SK-N-SH (cell line): Measurements from ENCODE around the gene YJEFN3. TPM values are rescaled to one million over a fixed set of nuclear protein-coding genes. Genes with fewer than 3 reads are reported as not detected.

Experiments used
- CTCF ChIA-PET: fragments of 300-600, 350-600 bp; formaldehyde crosslinking; extraction: SDS; loops from one replicate; lab custom pipeline; 2021; lab: Yijun Ruan, JAX
- POLR2A ChIA-PET: fragments of 350-600 bp; sonication (Branson Sonifier 250); formaldehyde crosslinking; extraction: SDS; loops from one replicate; lab custom pipeline; 2020; ENCODE audit warnings: antibody characterized with exemption, inconsistent platforms; lab: Yijun Ruan, JAX
- DNase-seq: peaks from one replicate; pipeline ENCODE4 v3.0.0; 2012
- H2AFZ ChIP-seq: fragments of 200-600 bp; sonication (generic); 2 replicates; pipeline ENCODE4 v1.8.1; 2016; ENCODE audit warnings: antibody characterized with exemption, mild to moderate bottlenecking, low read depth
- H3F3A ChIP-seq: fragments of 200-600 bp; sonication (generic); replicated peaks from 2 replicates; pipeline ENCODE3; 2016; ENCODE audit warnings: antibody characterized with exemption, mild to moderate bottlenecking; ENCODE audit not compliant: insufficient read depth
- H3K27ac ChIP-seq, 2 experiments: fragments of 200-500 bp in 1 of 2; fragments of 200-600 bp in 1 of 2; sonication (Bioruptor generic) in 1 of 2; sonication (generic), shearing (Covaris generic) in 1 of 2; 2 replicates each; pipeline versions ENCODE4 v1.5.1 to v1.6.1; 2014 to 2016; ENCODE audit warnings: low read depth in 2 of 2, inconsistent platforms in 1 of 2, low read length in 1 of 2, mild to moderate bottlenecking in 1 of 2, mixed read lengths in 1 of 2
- H3K27me3 ChIP-seq: fragments of 200-600 bp; sonication (generic), shearing (Covaris generic); 2 replicates; pipeline ENCODE4 v1.6.1; 2016; ENCODE audit warnings: mixed run types; ENCODE audit not compliant: insufficient read depth
- H3K36me3 ChIP-seq, 2 experiments: fragments of 200-500 bp in 1 of 2; fragments of 200-600 bp in 1 of 2; sonication (Bioruptor generic) in 1 of 2; sonication (generic) in 1 of 2; replicated peaks in 1 of 2; 2 replicates each; pipeline versions ENCODE3 to v1.5.1; 2014 to 2016; ENCODE audit warnings: low read length in 1 of 2, mild to moderate bottlenecking in 1 of 2; ENCODE audit not compliant: insufficient read depth in 2 of 2, control insufficient read depth in 1 of 2
- H3K4me1 ChIP-seq, 2 experiments: fragments of 200-500 bp in 1 of 2; fragments of 200-600 bp in 1 of 2; sonication (Bioruptor generic) in 1 of 2; sonication (generic), shearing (Covaris generic) in 1 of 2; 2 replicates each; pipeline versions ENCODE4 v1.5.1 to v1.6.1; 2014 to 2016; ENCODE audit warnings: low read depth in 1 of 2, low read length in 1 of 2, mixed run types in 1 of 2; ENCODE audit not compliant: insufficient read depth in 2 of 2, control insufficient read depth in 1 of 2
- H3K4me2 ChIP-seq: fragments of 200-600 bp; sonication (generic), shearing (Covaris generic); 2 replicates; pipeline ENCODE4 v1.6.1; 2017; ENCODE audit warnings: mixed run types
- H3K4me3 ChIP-seq, 2 experiments: fragments of 200-500 bp in 1 of 2; fragments of 200-600 bp in 1 of 2; sonication (Bioruptor generic) in 1 of 2; sonication (generic), shearing (Covaris generic) in 1 of 2; 2 replicates each; pipeline versions ENCODE4 v1.5.1 to v1.8.1; 2014 to 2016; ENCODE audit warnings: low read depth in 2 of 2, inconsistent platforms in 1 of 2, low read length in 1 of 2, mild to moderate bottlenecking in 1 of 2, mixed read lengths in 1 of 2, moderate library complexity in 1 of 2
- H3K79me2 ChIP-seq: fragments of 200-600 bp; sonication (generic); 2 replicates; pipeline ENCODE4 v1.8.1; 2017; ENCODE audit warnings: mild to moderate bottlenecking; ENCODE audit not compliant: insufficient read depth
- H3K9ac ChIP-seq: fragments of 200-600 bp; sonication (generic); 2 replicates; pipeline ENCODE4 v1.6.1; 2017; ENCODE audit warnings: mixed run types
- H3K9me2 ChIP-seq: fragments of 200-600 bp; sonication (generic); 2 replicates; pipeline ENCODE4 v1.6.1; 2017; ENCODE audit warnings: mixed run types
- H3K9me3 ChIP-seq: fragments of 200-600 bp; sonication (generic); 2 replicates; pipeline ENCODE4 v1.6.1; 2017; ENCODE audit warnings: mixed run types, mild to moderate bottlenecking, moderate library complexity
- H4K20me1 ChIP-seq: fragments of 200-600 bp; sonication (generic); 2 replicates; pipeline ENCODE4 v1.6.1; 2017; ENCODE audit warnings: mild to moderate bottlenecking, mixed run types; ENCODE audit not compliant: insufficient read depth
- CHD2 ChIP-seq: fragments of 150-350 bp; IDR thresholded peaks from 2 replicates; pipeline ENCODE4 v1.6.1; 2018; ENCODE audit warnings: low read length; ENCODE audit not compliant: partially characterized antibody
- ELF1 ChIP-seq: IDR thresholded peaks from 2 replicates; pipeline ENCODE4 v1.4.0; 2012
- EP300 ChIP-seq, 2 experiments: IDR thresholded peaks; 2 replicates each; pipeline versions ENCODE4 v1.4.0 to v1.6.1; 2012; ENCODE audit warnings: borderline replicate concordance in 1 of 2, low read depth in 1 of 2, low read length in 1 of 2
- FOSL2 ChIP-seq: IDR thresholded peaks from 2 replicates; pipeline ENCODE4 v1.4.0; 2012; ENCODE audit warnings: low read depth, mild to moderate bottlenecking, moderate library complexity, borderline replicate concordance
- FOXM1 ChIP-seq: IDR thresholded peaks from 2 replicates; pipeline ENCODE4 v1.4.0; 2012; ENCODE audit warnings: low read depth, mild to moderate bottlenecking
- GABPA ChIP-seq: IDR thresholded peaks from 2 replicates; pipeline ENCODE4 v1.4.0; 2012; ENCODE audit warnings: low read depth, mild to moderate bottlenecking
- NRF1 ChIP-seq: IDR thresholded peaks from 2 replicates; pipeline ENCODE4 v1.6.1; 2012; ENCODE audit warnings: low read depth, mild to moderate bottlenecking, low read length
- POLR2AphosphoS5 ChIP-seq: IDR thresholded peaks from 2 replicates; pipeline ENCODE4 v1.6.1; 2012; ENCODE audit warnings: low read depth, low read length
- RAD21 ChIP-seq: IDR thresholded peaks from 2 replicates; pipeline ENCODE4 v1.6.1; 2012; ENCODE audit warnings: mild to moderate bottlenecking, low read length
- RCOR1 ChIP-seq: fragments of 150-350 bp; IDR thresholded peaks from 2 replicates; pipeline ENCODE4 v1.6.1; 2017; ENCODE audit warnings: antibody characterized with exemption, low read length
- SMC3 ChIP-seq: IDR thresholded peaks from 2 replicates; pipeline ENCODE4 v1.6.1; 2012; ENCODE audit warnings: low read depth, low read length, improper control_type of control experiment
- WGBS: methylation state at CpG from one replicate; pipeline ENCODE4 v1.1.6; 2017; ENCODE audit warnings: low lambda C conversion rate; 5-methylcytosine and 5-hydroxymethylcytosine counted together
- polyA plus RNA-seq, 3 experiments: library from polyadenylated mRNA; depleted of rRNA; stranded (reverse); fragments of >200 nt; gene quantifications; 2 replicates each; pipeline ENCODE4 v1.2.3, GENCODE V29; 2012
- TF ChIP-seq, protein P1 (sequence below): fragments of 200-600 bp; sonication (generic); IDR thresholded peaks from 2 replicates; pipeline ENCODE4 v1.6.1; 2017; ENCODE audit warnings: antibody characterized with exemption, mild to moderate bottlenecking, moderate library complexity
- TF ChIP-seq, protein P2 (sequence below): fragments of 150-350 bp; IDR thresholded peaks from 2 replicates; pipeline ENCODE4 v1.6.1; 2017; ENCODE audit warnings: antibody characterized with exemption, low read length, low read depth, borderline replicate concordance
- TF ChIP-seq, protein P3 (sequence below): IDR thresholded peaks from 2 replicates; pipeline ENCODE4 v1.6.1; 2012; ENCODE audit warnings: mild to moderate bottlenecking, low read depth, low read length, moderate library complexity

YJEFN3 gene
- polyA plus RNA-seq, 1 of the 3 experiments (the other 2 are of a cell fraction), result 7.2 TPM

DNA sequence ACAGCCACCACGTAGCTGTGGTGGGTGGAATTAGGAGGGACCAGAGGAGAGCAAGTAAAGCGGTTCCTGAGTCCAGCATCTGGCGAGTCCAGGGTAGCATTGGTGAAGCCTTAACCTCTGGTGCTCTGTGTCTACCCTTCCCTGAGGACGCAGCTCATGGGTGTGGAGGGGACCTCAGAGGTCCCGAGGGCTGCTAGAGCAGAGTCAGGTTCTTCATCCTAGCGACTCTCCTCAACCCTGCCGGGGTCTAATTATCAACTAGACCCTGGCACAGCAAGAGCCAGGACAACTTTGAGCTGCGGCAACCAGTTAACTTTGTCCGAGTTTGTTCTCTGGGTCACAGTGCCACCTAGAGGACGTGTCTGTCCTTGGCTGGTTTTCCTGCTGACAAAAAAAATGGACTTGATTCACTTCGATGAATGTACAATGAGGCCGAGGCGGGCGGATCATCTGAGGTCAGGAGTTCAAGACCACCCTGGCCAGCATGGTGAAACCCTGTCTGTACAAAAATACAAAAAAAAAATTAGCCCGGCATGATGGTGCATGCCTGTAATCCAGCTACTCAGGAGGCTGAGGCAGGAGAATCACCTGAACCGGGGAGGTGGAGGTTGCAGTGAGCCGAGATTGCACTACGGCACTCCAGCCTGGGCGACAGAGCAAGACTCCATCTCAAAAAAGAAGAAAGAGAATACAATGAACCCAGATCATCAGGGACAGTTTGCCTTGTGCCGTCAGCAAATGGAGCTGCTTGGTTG, 38.3 kb upstream of the YJEFN3 start:
- H3F3A ChIP-seq, result peaks cover 21% of the 10 kb centered on the region
- H3K79me2 ChIP-seq, result peaks cover 42% of the 10 kb centered on the region
- H3K27me3 ChIP-seq, result no peaks in the 10 kb centered on the region
- DNase-seq, result peak; percentile 83
- CTCF ChIA-PET, result interaction anchor here (0.6 to 9.7 kb wide), 53 partner anchors 9 to 345 kb away, joined by 3 to 172 read pairs (median 6); partner anchors contain the start of genes GATAD2A, GMIP, MAU2 and NDUFA13
- H3K9ac ChIP-seq, result 0 out of 2 replicates have a peak overlapping the region, but pooled peaks have one; percentile 33
- peak overlapping the region; percentile 58 for H3K4me2 ChIP-seq
- H4K20me1 ChIP-seq, result no peaks in the 10 kb centered on the region
- H3K4me3 ChIP-seq, result no peak overlapping the region
- H3K27ac ChIP-seq, result peak overlapping the region; percentile 86 to 89
- no peak overlapping the region for H2AFZ ChIP-seq
- H3K4me1 ChIP-seq, result peaks cover 24 to 44% of the 10 kb centered on the region in 2 experiments
- WGBS, result 36% methylated on average over 17 of the region's 20 CpGs
- peaks cover 4 to 21% of the 10 kb centered on the region in 2 experiments for H3K36me3 ChIP-seq
- TF ChIP-seq RAD21, result peak; percentile 90
- TF ChIP-seq, protein P1, sequence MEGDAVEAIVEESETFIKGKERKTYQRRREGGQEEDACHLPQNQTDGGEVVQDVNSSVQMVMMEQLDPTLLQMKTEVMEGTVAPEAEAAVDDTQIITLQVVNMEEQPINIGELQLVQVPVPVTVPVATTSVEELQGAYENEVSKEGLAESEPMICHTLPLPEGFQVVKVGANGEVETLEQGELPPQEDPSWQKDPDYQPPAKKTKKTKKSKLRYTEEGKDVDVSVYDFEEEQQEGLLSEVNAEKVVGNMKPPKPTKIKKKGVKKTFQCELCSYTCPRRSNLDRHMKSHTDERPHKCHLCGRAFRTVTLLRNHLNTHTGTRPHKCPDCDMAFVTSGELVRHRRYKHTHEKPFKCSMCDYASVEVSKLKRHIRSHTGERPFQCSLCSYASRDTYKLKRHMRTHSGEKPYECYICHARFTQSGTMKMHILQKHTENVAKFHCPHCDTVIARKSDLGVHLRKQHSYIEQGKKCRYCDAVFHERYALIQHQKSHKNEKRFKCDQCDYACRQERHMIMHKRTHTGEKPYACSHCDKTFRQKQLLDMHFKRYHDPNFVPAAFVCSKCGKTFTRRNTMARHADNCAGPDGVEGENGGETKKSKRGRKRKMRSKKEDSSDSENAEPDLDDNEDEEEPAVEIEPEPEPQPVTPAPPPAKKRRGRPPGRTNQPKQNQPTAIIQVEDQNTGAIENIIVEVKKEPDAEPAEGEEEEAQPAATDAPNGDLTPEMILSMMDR, result peak; percentile 86
- TF ChIP-seq NRF1, result no peak
- no peak for TF ChIP-seq FOSL2
- TF ChIP-seq RCOR1, result 0 out of 2 replicates have a peak, but pooled peaks have one; percentile 18
- peak; percentile 48 for TF ChIP-seq CHD2
- TF ChIP-seq ELF1, result no peak
- peak; percentile 72 for TF ChIP-seq SMC3
- TF ChIP-seq, all 33 proteins: peak for 5
- Histone ChIP-seq H3K9me2 (no peaks in the 10 kb centered on the region), H3K9me3 (no peaks in the 10 kb centered on the region)
- POLR2A ChIA-PET, result interaction anchor here (0.7 to 1.4 kb wide), 5 partner anchors 26 to 123 kb away, joined by 3 to 4 read pairs (median 3); partner anchors contain the start of genes GATAD2A and NDUFA13

DNA sequence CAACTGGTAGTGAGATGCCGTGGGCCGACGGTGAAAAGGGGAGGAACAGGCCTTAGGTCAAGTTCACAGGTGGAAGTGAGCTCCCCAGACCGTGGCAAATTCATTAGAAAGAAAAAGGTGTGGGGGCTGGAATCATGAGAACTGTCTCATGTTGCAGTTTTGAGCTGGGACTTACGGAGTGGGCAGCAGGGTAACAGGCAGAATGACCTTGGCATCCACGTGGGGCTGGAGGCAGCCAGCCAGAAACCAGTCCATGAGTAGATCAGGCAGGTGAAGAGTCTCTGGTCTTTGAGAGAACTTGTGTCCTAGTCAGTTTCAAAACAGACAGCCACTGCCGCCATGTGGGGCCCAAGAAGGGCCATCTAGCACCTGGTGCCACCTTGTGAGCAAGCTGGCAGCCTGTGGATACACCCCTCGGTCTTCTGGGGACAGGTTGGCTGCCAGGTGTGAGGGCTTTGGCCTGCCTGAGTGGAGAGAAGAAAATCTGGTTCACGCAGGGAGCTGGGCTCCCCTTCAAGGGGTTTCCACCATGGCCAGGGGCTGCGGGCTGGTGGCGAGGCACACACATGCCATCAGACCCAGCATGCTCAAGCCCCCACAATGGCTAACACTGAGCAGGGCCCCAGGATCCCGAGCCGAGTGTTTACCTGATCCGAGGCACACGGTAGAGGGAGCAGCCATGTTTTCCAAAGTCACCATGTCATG, 37.2 kb upstream of the YJEFN3 start:
- TF ChIP-seq EP300 (IDR thresholded peaks at IDR 0.05; ENCODE audit: borderline replicate concordance in 1 of 2, low read depth in 1 of 2, low read length in 1 of 2) (no peak), POLR2AphosphoS5 (no peak), GABPA (no peak), RCOR1 (no peak), FOXM1 (no peak)
- TF ChIP-seq, protein P2, sequence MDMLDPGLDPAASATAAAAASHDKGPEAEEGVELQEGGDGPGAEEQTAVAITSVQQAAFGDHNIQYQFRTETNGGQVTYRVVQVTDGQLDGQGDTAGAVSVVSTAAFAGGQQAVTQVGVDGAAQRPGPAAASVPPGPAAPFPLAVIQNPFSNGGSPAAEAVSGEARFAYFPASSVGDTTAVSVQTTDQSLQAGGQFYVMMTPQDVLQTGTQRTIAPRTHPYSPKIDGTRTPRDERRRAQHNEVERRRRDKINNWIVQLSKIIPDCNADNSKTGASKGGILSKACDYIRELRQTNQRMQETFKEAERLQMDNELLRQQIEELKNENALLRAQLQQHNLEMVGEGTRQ, result no peak
- TF ChIP-seq, protein P3, sequence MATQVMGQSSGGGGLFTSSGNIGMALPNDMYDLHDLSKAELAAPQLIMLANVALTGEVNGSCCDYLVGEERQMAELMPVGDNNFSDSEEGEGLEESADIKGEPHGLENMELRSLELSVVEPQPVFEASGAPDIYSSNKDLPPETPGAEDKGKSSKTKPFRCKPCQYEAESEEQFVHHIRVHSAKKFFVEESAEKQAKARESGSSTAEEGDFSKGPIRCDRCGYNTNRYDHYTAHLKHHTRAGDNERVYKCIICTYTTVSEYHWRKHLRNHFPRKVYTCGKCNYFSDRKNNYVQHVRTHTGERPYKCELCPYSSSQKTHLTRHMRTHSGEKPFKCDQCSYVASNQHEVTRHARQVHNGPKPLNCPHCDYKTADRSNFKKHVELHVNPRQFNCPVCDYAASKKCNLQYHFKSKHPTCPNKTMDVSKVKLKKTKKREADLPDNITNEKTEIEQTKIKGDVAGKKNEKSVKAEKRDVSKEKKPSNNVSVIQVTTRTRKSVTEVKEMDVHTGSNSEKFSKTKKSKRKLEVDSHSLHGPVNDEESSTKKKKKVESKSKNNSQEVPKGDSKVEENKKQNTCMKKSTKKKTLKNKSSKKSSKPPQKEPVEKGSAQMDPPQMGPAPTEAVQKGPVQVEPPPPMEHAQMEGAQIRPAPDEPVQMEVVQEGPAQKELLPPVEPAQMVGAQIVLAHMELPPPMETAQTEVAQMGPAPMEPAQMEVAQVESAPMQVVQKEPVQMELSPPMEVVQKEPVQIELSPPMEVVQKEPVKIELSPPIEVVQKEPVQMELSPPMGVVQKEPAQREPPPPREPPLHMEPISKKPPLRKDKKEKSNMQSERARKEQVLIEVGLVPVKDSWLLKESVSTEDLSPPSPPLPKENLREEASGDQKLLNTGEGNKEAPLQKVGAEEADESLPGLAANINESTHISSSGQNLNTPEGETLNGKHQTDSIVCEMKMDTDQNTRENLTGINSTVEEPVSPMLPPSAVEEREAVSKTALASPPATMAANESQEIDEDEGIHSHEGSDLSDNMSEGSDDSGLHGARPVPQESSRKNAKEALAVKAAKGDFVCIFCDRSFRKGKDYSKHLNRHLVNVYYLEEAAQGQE, result no peak
- TF ChIP-seq, all 33 proteins: peak for 0
- Histone ChIP-seq H3K4me2 (no peak overlapping the region), H4K20me1 (no peaks in the 10 kb centered on the region), H3K27ac (no peak overlapping the region), H3K27me3 (no peaks in the 10 kb centered on the region), H3K36me3 (peaks cover 4 to 29% of the 10 kb centered on the region in 2 experiments), H3F3A (peaks cover 21% of the 10 kb centered on the region), H2AFZ (no peak overlapping the region), H3K4me1 (peaks cover 23 to 37% of the 10 kb centered on the region in 2 experiments), H3K9ac (no peak overlapping the region), H3K4me3 (no peak overlapping the region), H3K9me3 (no peaks in the 10 kb centered on the region), H3K9me2 (no peaks in the 10 kb centered on the region), H3K79me2 (peaks cover 44% of the 10 kb centered on the region)
- ChIA-PET CTCF (interaction anchor here (0.8 to 9.7 kb wide), 34 partner anchors 8 to 346 kb away, joined by 3 to 172 read pairs (median 8); partner anchors contain the start of genes GATAD2A, MAU2, NDUFA13 and TSSK6), POLR2A (interaction anchor here (1.3 kb wide), 1 partner anchor 29 kb away, joined by 3 read pairs; no protein-coding TSS in a partner anchor)
- no peak for DNase-seq
- WGBS, result 92% methylated on average over 11 of the region's 15 CpGs
